DND-41 (cell line): Measurements from ENCODE around the gene IL21.
"Not testable (repeated sequence)": the region's sequence is repeated elsewhere in the genome, so short reads cannot be mapped to it uniquely, and the experiment has no call there.

ENCODE experiments used
- ATAC-seq: fragments of 200-7000 bp; cut with Tn5 transposase; 3 replicates; pipeline ENCODE4 v1.9.1; 2021; ENCODE audit warnings: low read depth; ENCODE audit not compliant: insufficient read depth
- DNase-seq: peaks from one replicate; pipeline ENCODE4 v3.0.0-alpha.2; 2020
- H2AFZ ChIP-seq: 2 replicates; pipeline ENCODE4 v1.6.0; 2012; ENCODE audit warnings: low read depth, low read length
- H3K27ac ChIP-seq: 2 replicates; pipeline ENCODE4 v1.5.1; 2012; ENCODE audit warnings: low read length, inconsistent platforms
- H3K27me3 ChIP-seq: fragments of 200-600 bp; sonication (generic); 2 replicates; pipeline ENCODE4 v1.6.0; 2012; ENCODE audit warnings: low read length, mild to moderate bottlenecking, inconsistent platforms; ENCODE audit not compliant: insufficient read depth, poor library complexity
- H3K36me3 ChIP-seq: 2 replicates; pipeline ENCODE4 v1.5.1; 2012; ENCODE audit warnings: low read length, inconsistent platforms; ENCODE audit not compliant: insufficient read depth
- H3K4me1 ChIP-seq: 2 replicates; pipeline ENCODE4 v1.5.1; 2012; ENCODE audit warnings: mild to moderate bottlenecking, low read length; ENCODE audit not compliant: insufficient read depth
- H3K4me2 ChIP-seq: 2 replicates; pipeline ENCODE4 v1.6.0; 2012; ENCODE audit warnings: mild to moderate bottlenecking, moderate library complexity, low read length, inconsistent platforms; ENCODE audit not compliant: insufficient read depth
- H3K4me3 ChIP-seq, 2 experiments: fragments of 200-600 bp in 1 of 2; shearing (Covaris generic) in 1 of 2; 2 replicates each; pipeline ENCODE4 v1.5.1; 2012 to 2016; ENCODE audit warnings: inconsistent platforms in 2 of 2, low read length in 2 of 2, mild to moderate bottlenecking in 2 of 2, low read depth in 1 of 2, moderate library complexity in 1 of 2
- H3K79me2 ChIP-seq: 2 replicates; pipeline ENCODE4 v1.6.0; 2012; ENCODE audit warnings: low read length, inconsistent platforms; ENCODE audit not compliant: insufficient read depth
- H3K9ac ChIP-seq: 2 replicates; pipeline ENCODE4 v1.6.0; 2012; ENCODE audit warnings: low read depth, mild to moderate bottlenecking, inconsistent platforms, low read length, moderate library complexity
- H3K9me3 ChIP-seq: 2 replicates; pipeline ENCODE4 v1.5.1; 2012; ENCODE audit warnings: low read length, moderate library complexity, mild to moderate bottlenecking, inconsistent platforms; ENCODE audit not compliant: insufficient read depth, severe bottlenecking
- H4K20me1 ChIP-seq: 2 replicates; pipeline ENCODE4 v1.6.0; 2012; ENCODE audit warnings: low read length; ENCODE audit not compliant: insufficient read depth
- CTCF ChIP-seq: IDR thresholded peaks from 2 replicates; pipeline ENCODE4 v1.5.1; 2012; ENCODE audit warnings: borderline replicate concordance, low read length, moderate library complexity, mild to moderate bottlenecking; ENCODE audit not compliant: poor library complexity, severe bottlenecking; ENCODE audit errors: extremely low read depth
- EZH2 ChIP-seq: IDR thresholded peaks from 3 replicates; pipeline ENCODE4 v1.6.1; 2012; ENCODE audit warnings: borderline replicate concordance, low read depth, mild to moderate bottlenecking, moderate library complexity, low read length, inconsistent platforms; ENCODE audit not compliant: severe bottlenecking

IL21 gene

DNA sequence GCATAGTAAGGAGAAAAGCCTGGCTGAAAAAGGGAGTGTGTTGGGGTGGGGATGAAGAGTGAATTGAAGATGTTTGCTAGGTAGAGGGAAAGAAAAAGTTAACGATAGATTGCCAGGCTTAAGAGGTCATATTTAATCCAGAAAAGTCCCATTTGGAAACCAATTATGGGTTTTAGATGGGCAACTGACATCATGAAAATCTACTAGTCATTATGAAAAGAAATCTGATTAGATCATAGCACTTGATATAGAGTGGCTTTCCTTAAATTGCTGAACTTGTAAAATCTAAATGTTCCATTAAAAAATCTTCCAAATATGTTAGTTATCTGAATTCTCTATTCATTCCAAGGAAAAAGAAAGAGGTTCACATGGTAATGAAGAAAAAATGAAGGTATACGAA is 37.5 kb upstream of the IL21 start:
- H3K9ac ChIP-seq, result no peak overlapping the region
- H3K27ac ChIP-seq, result no peak overlapping the region
- no peak overlapping the region for H3K4me3 ChIP-seq
- no peak overlapping the region for H3K4me2 ChIP-seq
- no peaks in the 10 kb centered on the region for H3K36me3 ChIP-seq
- ATAC-seq (no peak), DNase-seq (no peak)
- H3K27me3 ChIP-seq, result no peaks in the 10 kb centered on the region
- TF ChIP-seq CTCF, result no peak
- TF ChIP-seq EZH2, result no peak
- H3K9me3 ChIP-seq, result peaks cover 4% of the 10 kb centered on the region
- no peaks in the 10 kb centered on the region for H4K20me1 ChIP-seq
- H3K4me1 ChIP-seq, result no peaks in the 10 kb centered on the region
- no peak overlapping the region for H2AFZ ChIP-seq
- no peaks in the 10 kb centered on the region for H3K79me2 ChIP-seq

DNA sequence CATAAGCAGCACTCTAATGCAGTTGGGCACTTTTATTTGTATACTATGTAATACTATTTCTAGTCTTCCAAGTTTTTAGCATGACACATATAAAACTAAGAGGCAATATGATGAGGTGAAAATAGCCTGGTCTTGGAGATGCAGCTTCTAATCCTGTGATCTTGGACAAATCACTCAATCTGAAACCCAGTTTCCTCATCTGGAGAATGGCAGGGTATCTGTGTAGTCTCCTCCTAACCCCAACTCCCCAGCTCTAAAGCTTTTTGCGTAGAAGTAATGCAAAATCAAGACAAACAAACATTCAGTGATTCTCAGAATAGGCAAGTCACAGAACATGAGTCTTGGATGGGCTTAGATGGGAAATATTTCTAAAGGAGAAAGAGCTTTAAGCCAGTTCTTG is 36.7 kb upstream of the IL21 start:
- H3K4me1 ChIP-seq, result no peaks in the 10 kb centered on the region
- ATAC-seq, result no peak
- no peaks in the 10 kb centered on the region for H3K36me3 ChIP-seq
- no peak overlapping the region for H3K4me2 ChIP-seq
- no peak overlapping the region for H3K27ac ChIP-seq
- no peak for DNase-seq
- H3K79me2 ChIP-seq, result no peaks in the 10 kb centered on the region
- H3K27me3 ChIP-seq, result no peaks in the 10 kb centered on the region
- no peak overlapping the region for H2AFZ ChIP-seq
- H4K20me1 ChIP-seq, result no peaks in the 10 kb centered on the region
- H3K4me3 ChIP-seq, result no peak overlapping the region
- TF ChIP-seq CTCF, result no peak
- TF ChIP-seq EZH2, result no peak
- H3K9me3 ChIP-seq, result peaks cover 4% of the 10 kb centered on the region
- no peak overlapping the region for H3K9ac ChIP-seq

DNA sequence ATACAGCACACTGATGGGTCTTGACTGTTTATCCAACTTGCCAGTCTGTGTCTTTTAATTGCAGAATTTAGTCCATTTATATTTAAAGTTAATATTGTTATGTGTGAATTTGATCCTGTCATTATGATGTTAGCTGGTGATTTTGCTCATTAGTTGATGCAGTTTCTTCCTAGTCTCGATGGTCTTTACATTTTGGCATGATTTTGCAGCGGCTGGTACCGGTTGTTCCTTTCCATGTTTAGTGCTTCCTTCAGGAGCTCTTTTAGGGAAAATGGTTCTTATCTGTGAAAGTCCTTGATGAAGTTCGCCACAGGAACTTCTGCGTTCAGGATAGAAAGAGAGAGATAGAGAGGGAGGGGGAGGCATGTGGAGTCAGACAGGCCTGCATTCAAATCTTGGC is 35.7 kb upstream of the IL21 start:
- H3K9ac ChIP-seq, H3K4me2 ChIP-seq, H4K20me1 ChIP-seq, ATAC-seq, H3K4me1 ChIP-seq, H3K36me3 ChIP-seq, H2AFZ ChIP-seq, DNase-seq, H3K27me3 ChIP-seq, H3K9me3 ChIP-seq, H3K27ac ChIP-seq, H3K79me2 ChIP-seq, H3K4me3 ChIP-seq: not testable (repeated sequence)

DNA sequence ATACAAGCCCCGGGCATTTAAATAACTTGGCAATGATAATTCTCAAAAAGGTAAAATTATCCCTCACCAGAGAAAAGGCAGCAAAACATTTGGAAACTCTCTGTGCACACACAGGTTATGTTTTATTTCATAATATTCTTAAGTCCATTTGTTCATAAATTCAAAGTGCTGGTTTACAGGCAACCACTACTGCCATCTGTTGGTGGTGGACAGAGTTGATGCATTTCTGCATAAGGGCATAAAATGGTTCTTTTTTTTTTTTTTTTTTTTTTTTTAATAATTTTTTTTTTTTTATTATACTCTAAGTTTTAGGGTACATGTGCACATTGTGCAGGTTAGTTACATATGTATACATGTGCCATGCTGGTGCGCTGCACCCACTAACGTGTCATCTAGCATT is 31.5 kb upstream of the IL21 start:
- Histone ChIP-seq H3K4me3 (no peak overlapping the region), H4K20me1 (no peaks in the 10 kb centered on the region), H3K27ac (no peak overlapping the region), H3K4me2 (no peak overlapping the region), H2AFZ (no peak overlapping the region), H3K4me1 (no peaks in the 10 kb centered on the region), H3K27me3 (no peaks in the 10 kb centered on the region), H3K9me3 (peaks cover 4% of the 10 kb centered on the region), H3K9ac (no peak overlapping the region), H3K79me2 (no peaks in the 10 kb centered on the region), H3K36me3 (no peaks in the 10 kb centered on the region)
- ATAC-seq (no peak), DNase-seq (peak; percentile 42)
- peak; percentile 53 for TF ChIP-seq CTCF
- no peak for TF ChIP-seq EZH2
